BE2C (cell line): ENCODE measurements around the gene DPYSL5.

Experiments
- DNase-seq: peaks from one replicate; pipeline ENCODE4 v3.0.0-alpha.2; 2020
- H3K27me3 ChIP-seq: fragments of 250-450 bp; sonication (Bioruptor Pico); 2 replicates; pipeline ENCODE4 v1.5.1; 2020; ENCODE audit warnings: mild to moderate bottlenecking
- H3K36me3 ChIP-seq: fragments of 250-450 bp; sonication (Bioruptor Pico); 2 replicates; pipeline ENCODE4 v1.5.1; 2020; ENCODE audit warnings: mild to moderate bottlenecking
- H3K4me1 ChIP-seq: fragments of 250-450 bp; sonication (Bioruptor Pico); 2 replicates; pipeline ENCODE4 v1.5.1; 2020
- H3K4me3 ChIP-seq: 2 replicates; pipeline ENCODE4 v1.5.1; 2011; ENCODE audit warnings: low read depth, low read length
- H3K9me3 ChIP-seq: fragments of 250-450 bp; sonication (Bioruptor Pico); 2 replicates; pipeline ENCODE4 v1.5.1; 2020
- CTCF ChIP-seq: IDR thresholded peaks from 2 replicates; pipeline ENCODE4 v1.5.1; 2012; ENCODE audit warnings: mild to moderate bottlenecking, low read depth, low read length

Gene DPYSL5

GRCh38 chr2:26885651-26886329 lies 37.9 kb downstream of the DPYSL5 start:
- no peak overlapping the region for H3K4me3 ChIP-seq
- H3K4me1 ChIP-seq = no peaks in the 10 kb centered on the region
- DNase-seq = no peak
- TF ChIP-seq CTCF = no peak
- no peaks in the 10 kb centered on the region for H3K27me3 ChIP-seq
- no peaks in the 10 kb centered on the region for H3K9me3 ChIP-seq
- no peaks in the 10 kb centered on the region for H3K36me3 ChIP-seq

GRCh38 chr2:26886736-26887135 lies 38.8 kb downstream of the DPYSL5 start:
- Histone ChIP-seq H3K36me3 (no peaks in the 10 kb centered on the region), H3K4me3 (no peak overlapping the region), H3K4me1 (no peaks in the 10 kb centered on the region), H3K27me3 (no peaks in the 10 kb centered on the region), H3K9me3 (no peaks in the 10 kb centered on the region)
- DNase-seq = no peak
- no peak for TF ChIP-seq CTCF

- Histone ChIP-seq H3K27me3 (no peaks in the 10 kb centered on the region), H3K9me3 (no peaks in the 10 kb centered on the region), H3K36me3 (no peaks in the 10 kb centered on the region), H3K4me1 (no peaks in the 10 kb centered on the region), H3K4me3 (no peak overlapping the region)
- TF ChIP-seq CTCF = no peak
- DNase-seq = no peak
These were observed 39.2 kb downstream of the DPYSL5 start for GRCh38 chr2:26887151-26887550.

GRCh38 chr2:26889796-26890195 lies 41.9 kb downstream of the DPYSL5 start:
- no peaks in the 10 kb centered on the region for H3K9me3 ChIP-seq
- no peaks in the 10 kb centered on the region for H3K4me1 ChIP-seq
- H3K27me3 ChIP-seq = no peaks in the 10 kb centered on the region
- H3K4me3 ChIP-seq = no peak overlapping the region
- H3K36me3 ChIP-seq = no peaks in the 10 kb centered on the region
- TF ChIP-seq CTCF = no peak
- no peak for DNase-seq

GRCh38 chr2:26890341-26891000 lies 42.5 kb downstream of the DPYSL5 start:
- TF ChIP-seq CTCF = no peak
- no peak for DNase-seq
- H3K9me3 ChIP-seq = no peaks in the 10 kb centered on the region
- no peak overlapping the region for H3K4me3 ChIP-seq
- H3K4me1 ChIP-seq = no peaks in the 10 kb centered on the region
- H3K36me3 ChIP-seq = no peaks in the 10 kb centered on the region
- no peaks in the 10 kb centered on the region for H3K27me3 ChIP-seq

- no peaks in the 10 kb centered on the region for H3K36me3 ChIP-seq
- no peaks in the 10 kb centered on the region for H3K9me3 ChIP-seq
- no peaks in the 10 kb centered on the region for H3K27me3 ChIP-seq
- H3K4me1 ChIP-seq = no peaks in the 10 kb centered on the region
- H3K4me3 ChIP-seq = no peak overlapping the region
- no peak for DNase-seq
- no peak for TF ChIP-seq CTCF
These were observed 44.2 kb downstream of the DPYSL5 start for GRCh38 chr2:26892133-26892532.
